ENCODE measurements around the gene GABPB2.

DNA sequence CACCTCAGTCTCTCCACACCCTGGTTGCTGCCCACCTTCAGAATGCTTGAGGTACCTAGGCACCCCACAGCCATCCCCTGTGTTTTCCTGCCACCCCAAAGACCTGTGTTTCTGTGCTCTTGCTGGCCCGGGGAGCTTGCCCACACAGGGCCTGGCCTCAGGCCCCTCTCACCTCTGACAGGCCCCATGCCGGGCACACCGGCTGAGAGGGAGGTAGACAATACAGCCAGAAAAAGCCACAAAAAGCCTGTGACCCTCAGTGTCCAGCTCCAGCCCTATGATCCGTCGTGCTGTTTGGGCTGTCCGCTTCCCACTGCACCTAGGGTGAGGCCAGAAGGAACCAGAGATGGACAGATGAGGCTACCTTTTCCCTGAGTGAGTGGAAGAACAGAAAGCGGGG lies 64.4 kb downstream of the GABPB2 start:
- TF ChIP-seq, protein P1, sequence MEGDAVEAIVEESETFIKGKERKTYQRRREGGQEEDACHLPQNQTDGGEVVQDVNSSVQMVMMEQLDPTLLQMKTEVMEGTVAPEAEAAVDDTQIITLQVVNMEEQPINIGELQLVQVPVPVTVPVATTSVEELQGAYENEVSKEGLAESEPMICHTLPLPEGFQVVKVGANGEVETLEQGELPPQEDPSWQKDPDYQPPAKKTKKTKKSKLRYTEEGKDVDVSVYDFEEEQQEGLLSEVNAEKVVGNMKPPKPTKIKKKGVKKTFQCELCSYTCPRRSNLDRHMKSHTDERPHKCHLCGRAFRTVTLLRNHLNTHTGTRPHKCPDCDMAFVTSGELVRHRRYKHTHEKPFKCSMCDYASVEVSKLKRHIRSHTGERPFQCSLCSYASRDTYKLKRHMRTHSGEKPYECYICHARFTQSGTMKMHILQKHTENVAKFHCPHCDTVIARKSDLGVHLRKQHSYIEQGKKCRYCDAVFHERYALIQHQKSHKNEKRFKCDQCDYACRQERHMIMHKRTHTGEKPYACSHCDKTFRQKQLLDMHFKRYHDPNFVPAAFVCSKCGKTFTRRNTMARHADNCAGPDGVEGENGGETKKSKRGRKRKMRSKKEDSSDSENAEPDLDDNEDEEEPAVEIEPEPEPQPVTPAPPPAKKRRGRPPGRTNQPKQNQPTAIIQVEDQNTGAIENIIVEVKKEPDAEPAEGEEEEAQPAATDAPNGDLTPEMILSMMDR (IDR thresholded peaks at IDR 0.05) = no peak
- TF ChIP-seq POLR2AphosphoS5 (IDR thresholded peaks at IDR 0.05) (no peak), POLR2A (IDR thresholded peaks at IDR 0.05) (no peak)

Measured in upper lobe of left lung (tissue), 4 donors.